GM19467 (cell line): ENCODE results near the gene FASTKD3.
"Not testable (repeated sequence)": the region's sequence is repeated elsewhere in the genome, so short reads cannot be mapped to it uniquely, and the experiment has no call there.

Experiments
- ATAC-seq: cut with Tn5 transposase; IDR thresholded peaks from one replicate; pipeline ENCODE4 v1.9.1; 2021; ENCODE audit warnings: mild to moderate bottlenecking, moderate library complexity; ENCODE audit not compliant: unreplicated experiment

FASTKD3 gene

GRCh38 chr5:7868773-7869473 is at the start of gene FASTKD3, which contains the start of gene MTRR:
TSS of gene FASTKD3 (minus strand) at chr5:7869031. CDS start at chr5:7868083, 948 bp downstream.
TSS of gene MTRR (plus strand) at chr5:7869148. CDS start at chr5:7870795, 1,647 bp downstream.
- peak; percentile 97 for ATAC-seq

- no peak for ATAC-seq
Observed at GRCh38 chr5:7917130-7918123, 48.6 kb upstream of the FASTKD3 start.

GRCh38 chr5:7916171-7916804 is 47.5 kb upstream of the FASTKD3 start:
- ATAC-seq, result no peak

GRCh38 chr5:7911429-7911771 is 42.6 kb upstream of the FASTKD3 start:
- not testable (repeated sequence) for ATAC-seq

- no peak for ATAC-seq
Observed at GRCh38 chr5:7910738-7911428, 42.1 kb upstream of the FASTKD3 start.

GRCh38 chr5:7908317-7908716 is 39.5 kb upstream of the FASTKD3 start:
- no peak for ATAC-seq

- no peak for ATAC-seq
Observed at GRCh38 chr5:7907612-7908011, 38.8 kb upstream of the FASTKD3 start.

- ATAC-seq, result no peak
Observed at GRCh38 chr5:7904170-7904569, 35.3 kb upstream of the FASTKD3 start.

GRCh38 chr5:7902666-7903625 is 34.1 kb upstream of the FASTKD3 start:
- ATAC-seq, result no peak

GRCh38 chr5:7902201-7902600 is 33.4 kb upstream of the FASTKD3 start:
- no peak for ATAC-seq

GRCh38 chr5:7897014-7897600 is 28.3 kb upstream of the FASTKD3 start:
- ATAC-seq, result no peak

GRCh38 chr5:7894860-7895259 is 26.0 kb upstream of the FASTKD3 start:
- peak; percentile 96 for ATAC-seq

GRCh38 chr5:7894439-7894838 is 25.6 kb upstream of the FASTKD3 start:
- ATAC-seq, result no peak

- no peak for ATAC-seq
Observed at GRCh38 chr5:7888901-7889300, 20.1 kb upstream of the FASTKD3 start.

GRCh38 chr5:7886849-7887475 is 18.1 kb upstream of the FASTKD3 start:
- peak; percentile 55 for ATAC-seq

- no peak for ATAC-seq
Observed at GRCh38 chr5:7884491-7885267, 15.8 kb upstream of the FASTKD3 start.

GRCh38 chr5:7882926-7883325 is 14.1 kb upstream of the FASTKD3 start:
- ATAC-seq, result no peak

GRCh38 chr5:7881816-7882215 is 13.0 kb upstream of the FASTKD3 start:
- ATAC-seq, result no peak
